Osteoblast (primary cell): ENCODE results near the gene OSBPL9. TPM values are rescaled to one million over a fixed set of nuclear protein-coding genes. Genes with fewer than 3 reads are reported as not detected.
A peak's percentile ranks its signal among the peaks of the same experiment; 100 is the strongest.

ENCODE experiments used
- DNase-seq: peaks from one replicate; pipeline ENCODE4 v3.0.0; 2011; ENCODE audit warnings: low spot score, mixed read lengths; ENCODE audit not compliant: insufficient read length; ENCODE audit errors: missing footprints
- H2AFZ ChIP-seq: 2 replicates; pipeline ENCODE4 v1.6.0; 2011; ENCODE audit warnings: mild to moderate bottlenecking, low read length
- H3K27ac ChIP-seq: 2 replicates; pipeline ENCODE4 v1.5.1; 2011; ENCODE audit warnings: mild to moderate bottlenecking, low read depth, low read length, moderate library complexity
- H3K27me3 ChIP-seq: 2 replicates; pipeline ENCODE4 v1.6.0; 2012; ENCODE audit warnings: mild to moderate bottlenecking, control low read depth, inconsistent platforms, low read length, moderate library complexity; ENCODE audit not compliant: insufficient read depth
- H3K36me3 ChIP-seq: 2 replicates; pipeline ENCODE4 v1.5.1; 2011; ENCODE audit warnings: mild to moderate bottlenecking, low read length, control low read depth, moderate library complexity; ENCODE audit not compliant: insufficient read depth
- H3K4me1 ChIP-seq: 2 replicates; pipeline ENCODE4 v1.5.1; 2011; ENCODE audit warnings: mild to moderate bottlenecking, low read length, control low read depth, moderate library complexity; ENCODE audit not compliant: insufficient read depth
- H3K4me2 ChIP-seq: 2 replicates; pipeline ENCODE4 v1.6.0; 2011; ENCODE audit warnings: mild to moderate bottlenecking, low read length; ENCODE audit not compliant: insufficient read depth
- H3K4me3 ChIP-seq: fragments of 200-600 bp; sonication (generic); 3 replicates; pipeline ENCODE4 v1.5.1; 2012; ENCODE audit warnings: mild to moderate bottlenecking, low read length, inconsistent platforms; ENCODE audit not compliant: insufficient read depth
- H3K79me2 ChIP-seq: 2 replicates; pipeline ENCODE4 v1.6.0; 2012; ENCODE audit warnings: mild to moderate bottlenecking, low read length, control low read depth, inconsistent platforms; ENCODE audit not compliant: insufficient read depth
- H3K9me3 ChIP-seq: 2 replicates; pipeline ENCODE4 v1.5.1; 2011; ENCODE audit warnings: low read depth, low read length, control low read depth
- H4K20me1 ChIP-seq: 2 replicates; pipeline ENCODE4 v1.6.0; 2012; ENCODE audit warnings: mild to moderate bottlenecking, low read length, control low read depth; ENCODE audit not compliant: insufficient read depth
- total RNA-seq: library from RNA; depleted of rRNA; stranded (reverse); fragments of >200 nt; gene quantifications from 2 replicates; pipeline ENCODE4 v1.2.3, GENCODE V29; 2012
- TF ChIP-seq, protein P1 (sequence below): IDR thresholded peaks from 2 replicates; pipeline ENCODE4 v1.5.1; 2011; ENCODE audit warnings: mild to moderate bottlenecking, low read depth, low read length, moderate library complexity; ENCODE audit errors: extremely low read depth

OSBPL9 gene
- total RNA-seq, 1 donor: 87.9 TPM

DNA sequence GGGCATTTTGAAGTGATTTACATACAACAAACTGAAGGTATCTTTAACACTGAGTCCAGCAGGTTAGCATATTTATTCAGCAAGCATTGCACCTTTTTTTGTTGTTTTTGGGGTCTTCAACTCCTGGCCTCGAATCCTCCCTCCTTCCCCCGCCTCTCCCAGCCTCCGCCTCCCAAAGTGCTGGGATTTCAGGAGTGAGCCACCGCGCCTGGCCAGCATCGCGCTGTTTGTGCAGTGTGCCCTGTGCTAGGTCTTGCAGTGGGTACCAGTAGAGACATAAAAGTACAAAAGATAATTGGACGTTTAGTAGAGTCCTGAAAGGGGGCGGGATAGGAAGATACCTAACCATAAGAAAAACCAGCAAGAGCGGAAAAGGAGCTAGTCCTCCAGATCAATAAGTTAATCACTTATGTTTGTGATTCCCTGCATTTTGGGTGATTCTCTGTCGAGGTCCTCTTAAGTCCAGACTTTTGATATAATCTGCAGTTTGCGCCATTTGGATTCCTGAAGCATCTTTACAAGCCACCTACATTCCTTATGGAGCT, 111.8 kb downstream of the OSBPL9 start:
- H3K4me3 ChIP-seq: peak overlapping the region; percentile 87
- H3K4me2 ChIP-seq: peak overlapping the region; percentile 98
- peaks cover 14% of the 10 kb centered on the region for H3K4me1 ChIP-seq
- peak overlapping the region; percentile 78 for H2AFZ ChIP-seq
- peaks cover 56% of the 10 kb centered on the region for H3K79me2 ChIP-seq
- H3K36me3 ChIP-seq: no peaks in the 10 kb centered on the region
- peak overlapping the region; percentile 58 for H3K27ac ChIP-seq
- TF ChIP-seq, protein P1, sequence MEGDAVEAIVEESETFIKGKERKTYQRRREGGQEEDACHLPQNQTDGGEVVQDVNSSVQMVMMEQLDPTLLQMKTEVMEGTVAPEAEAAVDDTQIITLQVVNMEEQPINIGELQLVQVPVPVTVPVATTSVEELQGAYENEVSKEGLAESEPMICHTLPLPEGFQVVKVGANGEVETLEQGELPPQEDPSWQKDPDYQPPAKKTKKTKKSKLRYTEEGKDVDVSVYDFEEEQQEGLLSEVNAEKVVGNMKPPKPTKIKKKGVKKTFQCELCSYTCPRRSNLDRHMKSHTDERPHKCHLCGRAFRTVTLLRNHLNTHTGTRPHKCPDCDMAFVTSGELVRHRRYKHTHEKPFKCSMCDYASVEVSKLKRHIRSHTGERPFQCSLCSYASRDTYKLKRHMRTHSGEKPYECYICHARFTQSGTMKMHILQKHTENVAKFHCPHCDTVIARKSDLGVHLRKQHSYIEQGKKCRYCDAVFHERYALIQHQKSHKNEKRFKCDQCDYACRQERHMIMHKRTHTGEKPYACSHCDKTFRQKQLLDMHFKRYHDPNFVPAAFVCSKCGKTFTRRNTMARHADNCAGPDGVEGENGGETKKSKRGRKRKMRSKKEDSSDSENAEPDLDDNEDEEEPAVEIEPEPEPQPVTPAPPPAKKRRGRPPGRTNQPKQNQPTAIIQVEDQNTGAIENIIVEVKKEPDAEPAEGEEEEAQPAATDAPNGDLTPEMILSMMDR: no peak
- H4K20me1 ChIP-seq: peaks cover 21% of the 10 kb centered on the region
- no peak for DNase-seq
- H3K27me3 ChIP-seq: no peaks in the 10 kb centered on the region
- H3K9me3 ChIP-seq: no peaks in the 10 kb centered on the region

DNA sequence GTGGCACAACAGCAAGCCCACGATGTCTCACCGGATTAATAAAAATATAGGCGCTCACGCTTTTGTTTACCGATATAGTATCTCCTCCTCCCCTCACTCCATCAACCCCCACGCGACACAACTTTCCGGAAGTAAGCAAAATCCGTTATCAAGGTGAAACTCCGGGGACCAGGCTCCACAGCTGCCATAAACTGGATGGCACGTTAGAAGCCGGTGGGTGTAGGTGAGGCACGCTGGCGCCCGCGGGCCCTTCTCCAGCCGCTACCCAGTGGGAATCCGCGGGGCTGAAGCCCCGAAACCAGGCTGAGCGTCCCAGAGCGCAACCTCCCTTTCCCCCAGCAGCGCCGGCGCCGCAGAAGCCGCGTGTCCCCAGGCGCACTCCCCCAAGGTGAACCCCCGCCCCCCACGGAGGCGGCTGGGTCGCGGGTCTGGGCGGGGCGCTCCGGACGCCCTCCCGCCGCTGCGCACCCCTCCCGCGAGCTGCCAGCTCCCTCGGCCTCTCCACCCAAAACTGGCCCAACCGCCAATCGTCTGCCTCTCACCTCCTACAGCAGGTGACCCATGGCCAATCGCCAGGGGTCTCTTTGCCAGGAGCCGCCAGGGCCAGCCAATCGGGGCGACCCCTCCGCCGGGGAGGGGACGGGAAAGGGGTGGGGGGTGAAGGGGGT, 112.4 kb downstream of the OSBPL9 start:
- Histone ChIP-seq H3K79me2 (peaks cover 62% of the 10 kb centered on the region), H3K27me3 (no peaks in the 10 kb centered on the region), H3K9me3 (no peaks in the 10 kb centered on the region), H3K27ac (peak overlapping the region; percentile 58), H4K20me1 (peaks cover 21% of the 10 kb centered on the region), H3K36me3 (no peaks in the 10 kb centered on the region), H3K4me2 (peak overlapping the region; percentile 98), H3K4me3 (peak overlapping the region; percentile 87), H3K4me1 (peaks cover 14% of the 10 kb centered on the region), H2AFZ (peak overlapping the region; percentile 78)
- TF ChIP-seq, protein P1: no peak
- DNase-seq: peak; percentile 98

DNA sequence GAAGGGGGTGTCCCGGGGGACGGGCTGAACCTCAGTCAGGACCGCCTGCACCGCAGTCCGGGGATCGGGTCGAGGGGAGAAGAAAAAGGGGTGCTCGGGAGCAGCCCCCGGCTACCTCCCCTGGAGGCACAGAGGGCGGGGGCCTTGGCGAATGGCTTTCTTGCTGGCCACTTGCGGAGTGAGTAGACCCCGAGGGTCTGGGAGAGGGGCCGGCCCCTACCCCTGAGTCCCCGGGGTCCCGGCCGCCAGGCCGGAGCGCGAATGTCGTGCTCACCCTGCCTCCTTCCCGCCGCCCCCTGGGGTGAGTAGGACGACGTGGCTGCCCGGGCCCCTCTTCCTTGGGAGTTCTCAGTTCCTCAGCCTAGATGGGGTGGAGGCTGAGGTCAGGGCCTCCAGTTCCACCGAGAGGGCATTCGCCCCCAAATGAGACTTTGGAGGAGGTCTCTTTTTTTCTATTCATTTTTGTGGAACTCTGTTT, 113.0 kb downstream of the OSBPL9 start:
- H3K4me2 ChIP-seq: peak overlapping the region; percentile 98
- peak; percentile 81 for DNase-seq
- peak overlapping the region; percentile 74 for H2AFZ ChIP-seq
- peaks cover 21% of the 10 kb centered on the region for H4K20me1 ChIP-seq
- H3K36me3 ChIP-seq: no peaks in the 10 kb centered on the region
- peaks cover 62% of the 10 kb centered on the region for H3K79me2 ChIP-seq
- peak overlapping the region; percentile 87 for H3K4me3 ChIP-seq
- TF ChIP-seq, protein P1: no peak
- H3K27ac ChIP-seq: peak overlapping the region; percentile 67
- H3K9me3 ChIP-seq: no peaks in the 10 kb centered on the region
- no peaks in the 10 kb centered on the region for H3K27me3 ChIP-seq
- H3K4me1 ChIP-seq: peaks cover 14% of the 10 kb centered on the region

DNA sequence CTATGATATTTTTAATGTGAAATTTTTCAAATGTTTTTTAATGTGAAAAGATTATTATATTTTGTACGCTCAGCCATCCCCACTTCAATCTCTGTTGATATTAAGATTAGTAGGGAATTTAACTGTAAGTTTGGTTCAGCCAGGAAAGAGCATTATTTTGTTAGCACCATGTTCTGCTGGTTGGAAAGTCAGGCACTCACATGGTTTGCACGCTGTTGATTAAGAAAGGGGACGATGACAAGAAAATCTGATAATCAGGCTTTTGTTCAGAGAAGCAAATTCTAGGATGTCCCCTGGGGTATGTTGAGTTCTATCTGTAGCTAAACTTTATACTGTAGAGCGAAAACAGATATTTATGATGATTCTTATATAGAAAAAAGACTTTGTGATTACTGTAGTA, 115.1 kb downstream of the OSBPL9 start:
- DNase-seq: no peak
- H4K20me1 ChIP-seq: peaks cover 22% of the 10 kb centered on the region
- H3K27me3 ChIP-seq: no peaks in the 10 kb centered on the region
- H3K4me3 ChIP-seq: no peak overlapping the region
- no peaks in the 10 kb centered on the region for H3K9me3 ChIP-seq
- H3K36me3 ChIP-seq: no peaks in the 10 kb centered on the region
- H3K4me2 ChIP-seq: no peak overlapping the region
- H3K4me1 ChIP-seq: peaks cover 19% of the 10 kb centered on the region
- H3K79me2 ChIP-seq: peaks cover 77% of the 10 kb centered on the region
- no peak overlapping the region for H3K27ac ChIP-seq
- no peak overlapping the region for H2AFZ ChIP-seq
- TF ChIP-seq, protein P1: no peak
